ENCODE results near the gene ZNF84.

DNA sequence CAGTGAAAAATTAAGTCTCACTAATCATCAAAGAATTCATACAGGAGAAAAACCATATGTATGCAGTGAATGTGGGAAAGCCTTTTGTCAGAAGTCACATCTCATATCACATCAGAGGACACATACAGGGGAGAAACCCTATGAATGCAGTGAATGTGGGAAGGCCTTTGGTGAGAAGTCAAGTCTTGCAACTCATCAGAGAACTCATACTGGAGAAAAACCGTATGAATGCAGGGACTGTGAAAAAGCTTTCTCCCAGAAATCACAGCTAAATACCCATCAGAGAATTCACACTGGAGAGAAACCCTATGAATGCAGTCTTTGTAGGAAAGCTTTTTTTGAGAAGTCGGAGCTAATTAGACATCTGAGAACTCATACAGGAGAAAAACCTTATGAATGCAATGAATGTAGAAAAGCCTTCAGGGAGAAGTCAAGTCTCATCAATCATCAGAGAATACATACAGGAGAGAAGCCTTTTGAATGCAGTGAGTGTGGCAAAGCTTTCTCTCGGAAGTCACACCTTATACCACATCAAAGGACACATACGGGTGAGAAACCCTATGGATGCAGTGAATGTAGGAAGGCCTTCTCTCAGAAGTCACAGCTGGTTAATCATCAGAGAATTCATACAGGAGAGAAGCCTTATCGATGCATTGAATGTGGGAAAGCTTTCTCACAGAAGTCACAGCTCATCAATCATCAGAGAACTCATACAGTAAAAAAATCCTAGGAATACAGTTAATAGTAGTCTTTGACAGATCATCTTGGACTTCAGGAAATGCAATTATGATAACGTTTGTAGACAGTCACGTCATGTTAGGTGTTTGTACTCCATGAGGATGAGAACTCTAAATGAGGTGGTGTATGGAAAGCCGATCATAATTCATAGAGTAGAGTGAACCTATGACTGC lies 21.1 kb downstream of the ZNF84 start:
- TF ChIP-seq POLR2AphosphoS5 (IDR thresholded peaks at IDR 0.05; ENCODE audit: low read depth) = no peak; the same call in 1 of the 2 replicates
- TF ChIP-seq, protein P1, sequence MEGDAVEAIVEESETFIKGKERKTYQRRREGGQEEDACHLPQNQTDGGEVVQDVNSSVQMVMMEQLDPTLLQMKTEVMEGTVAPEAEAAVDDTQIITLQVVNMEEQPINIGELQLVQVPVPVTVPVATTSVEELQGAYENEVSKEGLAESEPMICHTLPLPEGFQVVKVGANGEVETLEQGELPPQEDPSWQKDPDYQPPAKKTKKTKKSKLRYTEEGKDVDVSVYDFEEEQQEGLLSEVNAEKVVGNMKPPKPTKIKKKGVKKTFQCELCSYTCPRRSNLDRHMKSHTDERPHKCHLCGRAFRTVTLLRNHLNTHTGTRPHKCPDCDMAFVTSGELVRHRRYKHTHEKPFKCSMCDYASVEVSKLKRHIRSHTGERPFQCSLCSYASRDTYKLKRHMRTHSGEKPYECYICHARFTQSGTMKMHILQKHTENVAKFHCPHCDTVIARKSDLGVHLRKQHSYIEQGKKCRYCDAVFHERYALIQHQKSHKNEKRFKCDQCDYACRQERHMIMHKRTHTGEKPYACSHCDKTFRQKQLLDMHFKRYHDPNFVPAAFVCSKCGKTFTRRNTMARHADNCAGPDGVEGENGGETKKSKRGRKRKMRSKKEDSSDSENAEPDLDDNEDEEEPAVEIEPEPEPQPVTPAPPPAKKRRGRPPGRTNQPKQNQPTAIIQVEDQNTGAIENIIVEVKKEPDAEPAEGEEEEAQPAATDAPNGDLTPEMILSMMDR (IDR thresholded peaks at IDR 0.05; ENCODE audit: insufficient read depth, low read length) = no peak
- no peak for TF ChIP-seq GABPA (IDR thresholded peaks at IDR 0.05; ENCODE audit: low read depth)
- TF ChIP-seq, protein P2, sequence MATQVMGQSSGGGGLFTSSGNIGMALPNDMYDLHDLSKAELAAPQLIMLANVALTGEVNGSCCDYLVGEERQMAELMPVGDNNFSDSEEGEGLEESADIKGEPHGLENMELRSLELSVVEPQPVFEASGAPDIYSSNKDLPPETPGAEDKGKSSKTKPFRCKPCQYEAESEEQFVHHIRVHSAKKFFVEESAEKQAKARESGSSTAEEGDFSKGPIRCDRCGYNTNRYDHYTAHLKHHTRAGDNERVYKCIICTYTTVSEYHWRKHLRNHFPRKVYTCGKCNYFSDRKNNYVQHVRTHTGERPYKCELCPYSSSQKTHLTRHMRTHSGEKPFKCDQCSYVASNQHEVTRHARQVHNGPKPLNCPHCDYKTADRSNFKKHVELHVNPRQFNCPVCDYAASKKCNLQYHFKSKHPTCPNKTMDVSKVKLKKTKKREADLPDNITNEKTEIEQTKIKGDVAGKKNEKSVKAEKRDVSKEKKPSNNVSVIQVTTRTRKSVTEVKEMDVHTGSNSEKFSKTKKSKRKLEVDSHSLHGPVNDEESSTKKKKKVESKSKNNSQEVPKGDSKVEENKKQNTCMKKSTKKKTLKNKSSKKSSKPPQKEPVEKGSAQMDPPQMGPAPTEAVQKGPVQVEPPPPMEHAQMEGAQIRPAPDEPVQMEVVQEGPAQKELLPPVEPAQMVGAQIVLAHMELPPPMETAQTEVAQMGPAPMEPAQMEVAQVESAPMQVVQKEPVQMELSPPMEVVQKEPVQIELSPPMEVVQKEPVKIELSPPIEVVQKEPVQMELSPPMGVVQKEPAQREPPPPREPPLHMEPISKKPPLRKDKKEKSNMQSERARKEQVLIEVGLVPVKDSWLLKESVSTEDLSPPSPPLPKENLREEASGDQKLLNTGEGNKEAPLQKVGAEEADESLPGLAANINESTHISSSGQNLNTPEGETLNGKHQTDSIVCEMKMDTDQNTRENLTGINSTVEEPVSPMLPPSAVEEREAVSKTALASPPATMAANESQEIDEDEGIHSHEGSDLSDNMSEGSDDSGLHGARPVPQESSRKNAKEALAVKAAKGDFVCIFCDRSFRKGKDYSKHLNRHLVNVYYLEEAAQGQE (IDR thresholded peaks at IDR 0.05; ENCODE audit: insufficient replicate concordance, low read depth) = no peak

Data from HL-60 (cell line).